Ishikawa (cell line): Measurements from ENCODE around the gene IPO13.

ENCODE experiments used
- EP300 ChIP-seq: IDR thresholded peaks from 2 replicates; pipeline ENCODE4 v1.6.1; 2012; ENCODE audit warnings: borderline replicate concordance
- RAD21 ChIP-seq: IDR thresholded peaks from 2 replicates; pipeline ENCODE4 v1.6.1; 2012; ENCODE audit warnings: low read depth
- TAF1 ChIP-seq: IDR thresholded peaks from 2 replicates; pipeline ENCODE4 v1.6.1; 2012; ENCODE audit warnings: low read depth, mild to moderate bottlenecking
- TEAD4 ChIP-seq: IDR thresholded peaks from 2 replicates; pipeline ENCODE4 v1.6.1; 2012
- ZBTB7A ChIP-seq: IDR thresholded peaks from 2 replicates; pipeline ENCODE4 v1.6.1; 2012; ENCODE audit warnings: low read depth
- TF ChIP-seq, protein P1 (sequence below): IDR thresholded peaks from 2 replicates; pipeline ENCODE4 v1.6.1; 2012
- TF ChIP-seq, protein P2 (sequence below): IDR thresholded peaks from 2 replicates; pipeline ENCODE4 v1.6.1; 2012; ENCODE audit warnings: low read depth, mild to moderate bottlenecking

DNA sequence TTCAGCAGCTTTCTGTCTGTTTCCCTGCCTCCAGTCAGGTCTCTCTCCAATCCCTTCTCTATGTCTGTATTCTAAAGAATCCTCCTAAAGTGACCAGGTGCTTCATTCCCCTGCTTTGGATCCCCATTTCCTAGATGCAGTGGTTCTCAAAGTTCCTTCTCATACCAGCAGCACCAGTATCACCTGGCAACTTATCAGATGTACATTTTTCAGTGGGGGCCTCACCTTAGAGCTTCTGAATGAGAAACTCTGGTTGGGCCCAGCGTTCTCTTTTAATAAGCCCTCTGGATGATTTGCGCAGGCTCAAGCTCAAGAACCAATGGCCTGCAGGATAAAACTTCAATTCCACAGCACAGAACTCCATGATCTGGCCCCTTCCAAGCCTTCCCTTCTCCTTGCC, 38.5 kb upstream of the IPO13 start:
- TF ChIP-seq ZBTB7A (no peak), RAD21 (no peak), TEAD4 (no peak), TAF1 (no peak), EP300 (no peak)
- TF ChIP-seq, protein P1, sequence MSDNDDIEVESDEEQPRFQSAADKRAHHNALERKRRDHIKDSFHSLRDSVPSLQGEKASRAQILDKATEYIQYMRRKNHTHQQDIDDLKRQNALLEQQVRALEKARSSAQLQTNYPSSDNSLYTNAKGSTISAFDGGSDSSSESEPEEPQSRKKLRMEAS: no peak
- TF ChIP-seq, protein P2, sequence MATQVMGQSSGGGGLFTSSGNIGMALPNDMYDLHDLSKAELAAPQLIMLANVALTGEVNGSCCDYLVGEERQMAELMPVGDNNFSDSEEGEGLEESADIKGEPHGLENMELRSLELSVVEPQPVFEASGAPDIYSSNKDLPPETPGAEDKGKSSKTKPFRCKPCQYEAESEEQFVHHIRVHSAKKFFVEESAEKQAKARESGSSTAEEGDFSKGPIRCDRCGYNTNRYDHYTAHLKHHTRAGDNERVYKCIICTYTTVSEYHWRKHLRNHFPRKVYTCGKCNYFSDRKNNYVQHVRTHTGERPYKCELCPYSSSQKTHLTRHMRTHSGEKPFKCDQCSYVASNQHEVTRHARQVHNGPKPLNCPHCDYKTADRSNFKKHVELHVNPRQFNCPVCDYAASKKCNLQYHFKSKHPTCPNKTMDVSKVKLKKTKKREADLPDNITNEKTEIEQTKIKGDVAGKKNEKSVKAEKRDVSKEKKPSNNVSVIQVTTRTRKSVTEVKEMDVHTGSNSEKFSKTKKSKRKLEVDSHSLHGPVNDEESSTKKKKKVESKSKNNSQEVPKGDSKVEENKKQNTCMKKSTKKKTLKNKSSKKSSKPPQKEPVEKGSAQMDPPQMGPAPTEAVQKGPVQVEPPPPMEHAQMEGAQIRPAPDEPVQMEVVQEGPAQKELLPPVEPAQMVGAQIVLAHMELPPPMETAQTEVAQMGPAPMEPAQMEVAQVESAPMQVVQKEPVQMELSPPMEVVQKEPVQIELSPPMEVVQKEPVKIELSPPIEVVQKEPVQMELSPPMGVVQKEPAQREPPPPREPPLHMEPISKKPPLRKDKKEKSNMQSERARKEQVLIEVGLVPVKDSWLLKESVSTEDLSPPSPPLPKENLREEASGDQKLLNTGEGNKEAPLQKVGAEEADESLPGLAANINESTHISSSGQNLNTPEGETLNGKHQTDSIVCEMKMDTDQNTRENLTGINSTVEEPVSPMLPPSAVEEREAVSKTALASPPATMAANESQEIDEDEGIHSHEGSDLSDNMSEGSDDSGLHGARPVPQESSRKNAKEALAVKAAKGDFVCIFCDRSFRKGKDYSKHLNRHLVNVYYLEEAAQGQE: no peak
